ENCODE data around the gene CRYBA2. TPM values are rescaled to one million over a fixed set of nuclear protein-coding genes. Genes with fewer than 3 reads are reported as not detected.
A peak's percentile ranks its signal among the peaks of the same experiment; 100 is the strongest.

Gene CRYBA2
- total RNA-seq, 2 donors from 2014 or later = 2.6 to 3.5 TPM

- Histone ChIP-seq H3K27me3 (ENCODE audit: control insufficient read depth, insufficient read depth, low read length, poor library complexity, severe bottlenecking) (peaks cover 76% of the 10 kb centered on the region), H3K4me3 (ENCODE audit: low read length) (no peak overlapping the region)
- H3K27ac Mint-ChIP-seq = no peak overlapping the region
These were observed 16.1 kb upstream of the CRYBA2 start for GRCh38 chr2:219009294-219009693.

DNA sequence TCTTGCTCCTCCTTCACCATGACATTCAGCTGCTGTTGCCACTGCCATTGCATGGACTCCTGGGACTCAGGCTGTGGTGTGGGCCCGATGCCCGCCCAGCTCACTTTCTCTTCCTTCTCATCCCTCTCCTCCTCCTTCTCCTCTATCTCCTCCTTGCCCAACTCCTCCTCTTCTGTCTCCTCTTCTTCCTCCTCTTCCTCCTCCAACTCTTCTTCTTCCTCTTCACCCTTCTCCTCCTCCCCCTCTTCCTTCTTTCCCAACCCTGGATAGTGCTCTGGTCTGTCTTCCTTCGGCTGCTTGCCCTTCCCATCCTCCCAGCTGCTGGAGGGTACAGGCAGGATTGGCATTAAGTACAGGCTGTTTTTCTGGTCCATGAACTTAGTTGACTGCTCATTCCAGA lies 10.8 kb upstream of the CRYBA2 start:
- Histone ChIP-seq H3K4me1 (ENCODE audit: control insufficient read depth, insufficient read depth, low read length) (no peaks in the 10 kb centered on the region), H3K27ac (ENCODE audit: low read depth, low read length) (no peak overlapping the region), H3K9me3 (ENCODE audit: control insufficient read depth, low read length) (no peaks in the 10 kb centered on the region), H3K27me3 (ENCODE audit: control insufficient read depth, insufficient read depth, low read length, poor library complexity, severe bottlenecking) (peaks cover 59% of the 10 kb centered on the region), H3K4me3 (ENCODE audit: low read length) (no peak overlapping the region), H3K36me3 (ENCODE audit: control insufficient read depth, insufficient read depth, low read length) (no peaks in the 10 kb centered on the region), H3K9ac (ENCODE audit: extremely low read depth, low read length, poor library complexity, severe bottlenecking) (no peak overlapping the region)
- H3K4me1 Mint-ChIP-seq = peaks cover 8% of the 10 kb centered on the region
- no peak overlapping the region for H3K27ac Mint-ChIP-seq
- no peak overlapping the region for H3K4me3 Mint-ChIP-seq
- 73 to 86% methylated on average over 2 to 3 of the region's 3 CpGs for WGBS, 2 experiments (ENCODE audit: insufficient coverage in 1 of 2, insufficient read length in 1 of 2)
- H3K36me3 Mint-ChIP-seq (ENCODE audit: low read depth) = no peaks in the 10 kb centered on the region
- no peaks in the 10 kb centered on the region for H3K9me3 Mint-ChIP-seq
- DNase-seq = no peak
- peaks cover 78% of the 10 kb centered on the region for H3K27me3 Mint-ChIP-seq (ENCODE audit: insufficient read depth)
- TF ChIP-seq CTCF (conservative IDR thresholded peaks at IDR 0.05) = no peak

More at GRCh38 chr2:219009294-219009693, 16.1 kb upstream of the CRYBA2 start:
- WGBS, 2 experiments (ENCODE audit: insufficient coverage in 1 of 2, insufficient read length in 1 of 2) = 29 to 66% methylated on average over 1 to 2 of the region's 2 CpGs
- H3K4me3 Mint-ChIP-seq = no peak overlapping the region
- Histone ChIP-seq H3K9me3 (ENCODE audit: control insufficient read depth, low read length) (no peaks in the 10 kb centered on the region), H3K36me3 (ENCODE audit: control insufficient read depth, insufficient read depth, low read length) (no peaks in the 10 kb centered on the region), H3K9ac (ENCODE audit: extremely low read depth, low read length, poor library complexity, severe bottlenecking) (no peak overlapping the region), H3K4me1 (ENCODE audit: control insufficient read depth, insufficient read depth, low read length) (no peaks in the 10 kb centered on the region), H3K27ac (ENCODE audit: low read depth, low read length) (no peak overlapping the region)
- DNase-seq = no peak
- TF ChIP-seq CTCF (conservative IDR thresholded peaks at IDR 0.05) = no peak
- H3K4me1 Mint-ChIP-seq = peaks cover 2% of the 10 kb centered on the region
- no peaks in the 10 kb centered on the region for H3K9me3 Mint-ChIP-seq
- H3K27me3 Mint-ChIP-seq (ENCODE audit: insufficient read depth) = peaks cover 78% of the 10 kb centered on the region
- no peaks in the 10 kb centered on the region for H3K36me3 Mint-ChIP-seq (ENCODE audit: low read depth)

- no peak for TF ChIP-seq CTCF (conservative IDR thresholded peaks at IDR 0.05)
- H3K4me1 ChIP-seq (ENCODE audit: control insufficient read depth, insufficient read depth, low read length) = peaks cover 5% of the 10 kb centered on the region
- peak overlapping the region; percentile 81 for H3K4me3 Mint-ChIP-seq
- no peaks in the 10 kb centered on the region for H3K9me3 ChIP-seq (ENCODE audit: control insufficient read depth, low read length)
- H3K27ac ChIP-seq (ENCODE audit: low read depth, low read length) = no peak overlapping the region
- no peaks in the 10 kb centered on the region for H3K36me3 ChIP-seq (ENCODE audit: control insufficient read depth, insufficient read depth, low read length)
- H3K4me3 ChIP-seq (ENCODE audit: low read length) = peak overlapping the region; percentile 84
- peaks cover 12% of the 10 kb centered on the region for H3K4me1 Mint-ChIP-seq
- H3K36me3 Mint-ChIP-seq (ENCODE audit: low read depth) = no peaks in the 10 kb centered on the region
- no peak overlapping the region for H3K27ac Mint-ChIP-seq
- H3K9me3 Mint-ChIP-seq = no peaks in the 10 kb centered on the region
- peaks cover 75% of the 10 kb centered on the region for H3K27me3 Mint-ChIP-seq (ENCODE audit: insufficient read depth)
- WGBS, 2 experiments (ENCODE audit: insufficient coverage in 1 of 2, insufficient read length in 1 of 2) = 12 to 27% methylated on average over 6 to 20 of the region's 20 CpGs
- peaks cover 51% of the 10 kb centered on the region for H3K27me3 ChIP-seq (ENCODE audit: control insufficient read depth, insufficient read depth, low read length, poor library complexity, severe bottlenecking)
- no peak overlapping the region for H3K9ac ChIP-seq (ENCODE audit: extremely low read depth, low read length, poor library complexity, severe bottlenecking)
- DNase-seq = no peak
These were observed 10.0 kb upstream of the CRYBA2 start for GRCh38 chr2:219003267-219003634.

All from endodermal cell (in vitro differentiated cells).